K562 (cell line): ENCODE data around the gene ANKS4B.

Source experiments
- CAMTA2 ChIP-seq: fragments of 250-450 bp; sonication (Bioruptor Pico); conservative IDR thresholded peaks from 2 replicates; pipeline ENCODE4 v1.5.1; 2022
- FOXA1 ChIP-seq: fragments of 450-650 bp; IDR thresholded peaks from 2 replicates; pipeline ENCODE4 v1.6.1; 2016; ENCODE audit warnings: mild to moderate bottlenecking, borderline replicate concordance
- MCM2 ChIP-seq: fragments of 450-650 bp; IDR thresholded peaks from 2 replicates; pipeline ENCODE4 v1.6.1; 2017; ENCODE audit warnings: low read depth, mild to moderate bottlenecking
- MTF1 ChIP-seq: fragments of 250-450 bp; sonication (Bioruptor Pico); IDR thresholded peaks from 2 replicates; pipeline ENCODE4 v1.9.0; 2021; ENCODE audit warnings: moderate library complexity, mild to moderate bottlenecking, inconsistent platforms, borderline replicate concordance
- TF ChIP-seq, protein P1 (sequence below): sonication (generic); formaldehyde crosslinking; IDR thresholded peaks from 2 replicates; pipeline ENCODE4 v1.5.0; 2020; ENCODE audit warnings: missing genetic modification reagents
- TF ChIP-seq, protein P2 (sequence below): sonication (generic); formaldehyde crosslinking; IDR thresholded peaks from 2 replicates; pipeline ENCODE4 v1.8.0; 2023; ENCODE audit warnings: missing genetic modification reagents, mild to moderate bottlenecking, borderline replicate concordance
- TF ChIP-seq, protein P3 (sequence below), 3 experiments: IDR thresholded peaks in 2 of 3; conservative IDR thresholded peaks in 1 of 3; 2 replicates each; pipeline ENCODE4 v1.5.1; 2011 to 2012; ENCODE audit warnings: low read length in 3 of 3, mild to moderate bottlenecking in 3 of 3, control low read depth in 2 of 3, improper control_type of control experiment in 1 of 3, inconsistent platforms in 1 of 3, low read depth in 1 of 3, mixed read lengths in 1 of 3, moderate library complexity in 1 of 3; ENCODE audit not compliant: insufficient read depth in 2 of 3

DNA sequence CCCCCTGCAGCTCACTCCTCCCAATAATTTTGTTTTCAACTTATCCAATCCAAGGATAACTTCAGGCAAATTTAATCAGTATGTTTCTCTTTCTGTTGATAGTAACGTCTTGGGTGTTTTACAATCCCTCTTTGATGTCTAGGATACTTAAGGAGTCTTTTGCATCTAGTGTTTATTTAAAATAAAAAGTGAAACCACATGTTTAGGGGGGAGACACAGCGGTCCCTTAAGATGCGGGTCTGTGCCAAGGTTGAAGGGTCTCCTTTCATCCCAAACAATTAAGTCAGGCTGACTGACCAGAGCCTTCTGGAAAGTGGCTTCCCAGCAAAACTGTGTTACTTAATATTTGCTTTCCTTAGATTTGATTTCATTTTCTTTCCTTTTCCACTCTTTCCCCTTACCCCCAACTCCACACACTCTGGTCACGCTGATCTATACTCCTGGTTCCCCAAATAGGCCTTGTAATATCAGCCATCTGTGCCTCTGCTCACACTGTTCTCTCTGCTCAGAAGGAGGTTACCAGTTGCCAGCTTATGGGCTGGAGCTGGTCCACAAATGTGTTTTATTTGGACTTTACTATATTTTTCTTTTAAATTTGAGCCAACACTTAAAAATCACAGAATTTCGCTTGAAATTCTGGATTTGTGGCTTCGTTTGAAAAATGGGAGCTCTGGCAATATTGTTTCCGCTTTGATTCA lies 11.2 kb downstream of the ANKS4B start:
- TF ChIP-seq MTF1 = no peak
- TF ChIP-seq, protein P1, sequence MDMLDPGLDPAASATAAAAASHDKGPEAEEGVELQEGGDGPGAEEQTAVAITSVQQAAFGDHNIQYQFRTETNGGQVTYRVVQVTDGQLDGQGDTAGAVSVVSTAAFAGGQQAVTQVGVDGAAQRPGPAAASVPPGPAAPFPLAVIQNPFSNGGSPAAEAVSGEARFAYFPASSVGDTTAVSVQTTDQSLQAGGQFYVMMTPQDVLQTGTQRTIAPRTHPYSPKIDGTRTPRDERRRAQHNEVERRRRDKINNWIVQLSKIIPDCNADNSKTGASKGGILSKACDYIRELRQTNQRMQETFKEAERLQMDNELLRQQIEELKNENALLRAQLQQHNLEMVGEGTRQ = no peak
- TF ChIP-seq, protein P2, sequence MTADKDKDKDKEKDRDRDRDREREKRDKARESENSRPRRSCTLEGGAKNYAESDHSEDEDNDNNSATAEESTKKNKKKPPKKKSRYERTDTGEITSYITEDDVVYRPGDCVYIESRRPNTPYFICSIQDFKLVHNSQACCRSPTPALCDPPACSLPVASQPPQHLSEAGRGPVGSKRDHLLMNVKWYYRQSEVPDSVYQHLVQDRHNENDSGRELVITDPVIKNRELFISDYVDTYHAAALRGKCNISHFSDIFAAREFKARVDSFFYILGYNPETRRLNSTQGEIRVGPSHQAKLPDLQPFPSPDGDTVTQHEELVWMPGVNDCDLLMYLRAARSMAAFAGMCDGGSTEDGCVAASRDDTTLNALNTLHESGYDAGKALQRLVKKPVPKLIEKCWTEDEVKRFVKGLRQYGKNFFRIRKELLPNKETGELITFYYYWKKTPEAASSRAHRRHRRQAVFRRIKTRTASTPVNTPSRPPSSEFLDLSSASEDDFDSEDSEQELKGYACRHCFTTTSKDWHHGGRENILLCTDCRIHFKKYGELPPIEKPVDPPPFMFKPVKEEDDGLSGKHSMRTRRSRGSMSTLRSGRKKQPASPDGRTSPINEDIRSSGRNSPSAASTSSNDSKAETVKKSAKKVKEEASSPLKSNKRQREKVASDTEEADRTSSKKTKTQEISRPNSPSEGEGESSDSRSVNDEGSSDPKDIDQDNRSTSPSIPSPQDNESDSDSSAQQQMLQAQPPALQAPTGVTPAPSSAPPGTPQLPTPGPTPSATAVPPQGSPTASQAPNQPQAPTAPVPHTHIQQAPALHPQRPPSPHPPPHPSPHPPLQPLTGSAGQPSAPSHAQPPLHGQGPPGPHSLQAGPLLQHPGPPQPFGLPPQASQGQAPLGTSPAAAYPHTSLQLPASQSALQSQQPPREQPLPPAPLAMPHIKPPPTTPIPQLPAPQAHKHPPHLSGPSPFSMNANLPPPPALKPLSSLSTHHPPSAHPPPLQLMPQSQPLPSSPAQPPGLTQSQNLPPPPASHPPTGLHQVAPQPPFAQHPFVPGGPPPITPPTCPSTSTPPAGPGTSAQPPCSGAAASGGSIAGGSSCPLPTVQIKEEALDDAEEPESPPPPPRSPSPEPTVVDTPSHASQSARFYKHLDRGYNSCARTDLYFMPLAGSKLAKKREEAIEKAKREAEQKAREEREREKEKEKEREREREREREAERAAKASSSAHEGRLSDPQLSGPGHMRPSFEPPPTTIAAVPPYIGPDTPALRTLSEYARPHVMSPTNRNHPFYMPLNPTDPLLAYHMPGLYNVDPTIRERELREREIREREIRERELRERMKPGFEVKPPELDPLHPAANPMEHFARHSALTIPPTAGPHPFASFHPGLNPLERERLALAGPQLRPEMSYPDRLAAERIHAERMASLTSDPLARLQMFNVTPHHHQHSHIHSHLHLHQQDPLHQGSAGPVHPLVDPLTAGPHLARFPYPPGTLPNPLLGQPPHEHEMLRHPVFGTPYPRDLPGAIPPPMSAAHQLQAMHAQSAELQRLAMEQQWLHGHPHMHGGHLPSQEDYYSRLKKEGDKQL (CRISPR knock-in tag) = no peak
- TF ChIP-seq MCM2 = no peak
- TF ChIP-seq, protein P3, sequence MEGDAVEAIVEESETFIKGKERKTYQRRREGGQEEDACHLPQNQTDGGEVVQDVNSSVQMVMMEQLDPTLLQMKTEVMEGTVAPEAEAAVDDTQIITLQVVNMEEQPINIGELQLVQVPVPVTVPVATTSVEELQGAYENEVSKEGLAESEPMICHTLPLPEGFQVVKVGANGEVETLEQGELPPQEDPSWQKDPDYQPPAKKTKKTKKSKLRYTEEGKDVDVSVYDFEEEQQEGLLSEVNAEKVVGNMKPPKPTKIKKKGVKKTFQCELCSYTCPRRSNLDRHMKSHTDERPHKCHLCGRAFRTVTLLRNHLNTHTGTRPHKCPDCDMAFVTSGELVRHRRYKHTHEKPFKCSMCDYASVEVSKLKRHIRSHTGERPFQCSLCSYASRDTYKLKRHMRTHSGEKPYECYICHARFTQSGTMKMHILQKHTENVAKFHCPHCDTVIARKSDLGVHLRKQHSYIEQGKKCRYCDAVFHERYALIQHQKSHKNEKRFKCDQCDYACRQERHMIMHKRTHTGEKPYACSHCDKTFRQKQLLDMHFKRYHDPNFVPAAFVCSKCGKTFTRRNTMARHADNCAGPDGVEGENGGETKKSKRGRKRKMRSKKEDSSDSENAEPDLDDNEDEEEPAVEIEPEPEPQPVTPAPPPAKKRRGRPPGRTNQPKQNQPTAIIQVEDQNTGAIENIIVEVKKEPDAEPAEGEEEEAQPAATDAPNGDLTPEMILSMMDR (IDR thresholded peaks at IDR 0.05 in 2 of 3, conservative IDR thresholded peaks at IDR 0.05 in 1 of 3; ENCODE audit: insufficient read depth in 2 of 3, low read depth in 1 of 3, low read length in 3 of 3) = no peak
- no peak for TF ChIP-seq CAMTA2 (CRISPR knock-in tag)
- TF ChIP-seq FOXA1 = no peak
